SU-DHL-6 (cell line): ENCODE measurements around the gene EML4.
A peak's percentile ranks its signal among the peaks of the same experiment; 100 is the strongest.
"Not testable (repeated sequence)": the region's sequence is repeated elsewhere in the genome, so short reads cannot be mapped to it uniquely, and the experiment has no call there.

ENCODE experiments used
- H2AFZ ChIP-seq: fragments of 200-600 bp; sonication (generic); 2 replicates; pipeline ENCODE4 v1.6.1; 2014; ENCODE audit warnings: low read depth, mild to moderate bottlenecking, moderate library complexity, mixed read lengths, antibody characterized with exemption, low read length; ENCODE audit not compliant: severe bottlenecking
- H3F3A ChIP-seq: fragments of 200-600 bp; shearing (Covaris generic); 2 replicates; pipeline ENCODE4 v1.6.0; 2016; ENCODE audit warnings: antibody characterized with exemption, mild to moderate bottlenecking; ENCODE audit not compliant: insufficient read depth
- H3K27ac ChIP-seq: fragments of 200-600 bp; sonication (generic); 2 replicates; pipeline ENCODE4 v1.5.1; 2016; ENCODE audit warnings: low read depth, mild to moderate bottlenecking, low read length, moderate library complexity, mixed read lengths
- H3K27me3 ChIP-seq: fragments of 200-600 bp; sonication (generic), shearing (Covaris generic); 2 replicates; pipeline ENCODE4 v1.6.0; 2014; ENCODE audit warnings: mild to moderate bottlenecking, low read length
- H3K36me3 ChIP-seq: fragments of 200-600 bp; sonication (generic); 2 replicates; pipeline ENCODE4 v1.6.1; 2014; ENCODE audit warnings: mild to moderate bottlenecking, low read length, mixed read lengths
- H3K4me2 ChIP-seq: fragments of 300-600, 200-600 bp; shearing (Covaris generic), sonication (generic); 2 replicates; pipeline ENCODE4 v1.6.0; 2014; ENCODE audit warnings: low read length, low read depth, mild to moderate bottlenecking; ENCODE audit not compliant: poor library complexity, severe bottlenecking
- H3K4me3 ChIP-seq: fragments of 200-600 bp; sonication (generic); 2 replicates; pipeline ENCODE4 v1.5.1; 2014; ENCODE audit warnings: antibody characterized with exemption, low read length, mild to moderate bottlenecking, mixed read lengths; ENCODE audit not compliant: insufficient read depth, poor library complexity, severe bottlenecking
- H3K79me2 ChIP-seq: fragments of 200-600 bp; sonication (generic); 2 replicates; pipeline ENCODE4 v1.6.1; 2014; ENCODE audit warnings: mild to moderate bottlenecking, low read length, moderate library complexity; ENCODE audit not compliant: insufficient read depth
- H3K9ac ChIP-seq: fragments of 200-600 bp; sonication (generic); 2 replicates; pipeline ENCODE4 v1.7.0; 2014; ENCODE audit warnings: mild to moderate bottlenecking, low read length
- H3K9me2 ChIP-seq: fragments of 200-600 bp; sonication (generic); replicated peaks from 2 replicates; pipeline ENCODE4 v1.6.1; 2014; ENCODE audit warnings: low read length; ENCODE audit not compliant: insufficient read depth
- H3K9me3 ChIP-seq: fragments of 200-600 bp; sonication (generic); 2 replicates; pipeline ENCODE4 v1.6.1; 2014; ENCODE audit warnings: low read length, mixed read lengths; ENCODE audit not compliant: insufficient read depth
- H4K20me1 ChIP-seq: fragments of 200-600 bp; sonication (generic); 2 replicates; pipeline ENCODE4 v1.6.1; 2014; ENCODE audit warnings: low read depth, mild to moderate bottlenecking, antibody characterized with exemption, low read length, moderate library complexity, mixed read lengths
- CTCF ChIP-seq: fragments of 200-600 bp; sonication (generic); IDR thresholded peaks from one replicate; pipeline ENCODE4 v1.5.1; 2017; ENCODE audit warnings: antibody characterized with exemption, mild to moderate bottlenecking, low read length, moderate library complexity; ENCODE audit not compliant: insufficient read depth, poor library complexity, severe bottlenecking
- EZH2phosphoT487 ChIP-seq: fragments of 200-600 bp; sonication (generic), shearing (Covaris generic); conservative IDR thresholded peaks from 2 replicates; pipeline ENCODE4 v1.6.1; 2018; ENCODE audit warnings: mild to moderate bottlenecking, antibody characterized with exemption, low read length, moderate library complexity, mixed read lengths

EML4 gene

DNA sequence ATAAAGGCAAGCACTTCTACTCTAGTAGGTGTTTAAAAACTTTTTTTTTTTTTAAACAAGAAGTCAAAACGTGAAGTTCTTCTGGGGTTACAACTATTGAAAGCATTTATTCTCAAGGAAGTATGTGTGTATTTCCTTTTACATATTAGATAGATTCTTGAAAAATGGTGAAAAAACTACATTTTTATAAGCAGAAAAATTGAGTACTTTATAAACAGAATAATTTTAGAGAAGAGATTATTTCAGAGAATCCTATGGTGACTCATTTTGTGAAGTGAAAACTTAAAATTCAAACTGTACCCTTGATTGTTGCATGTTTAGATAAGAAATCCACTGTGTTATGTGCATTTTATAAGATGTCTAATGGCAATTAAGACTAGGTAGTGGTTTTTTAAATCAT lies 2.9 kb downstream of the EML4 start:
- Histone ChIP-seq H3K9ac (no peak overlapping the region), H3K36me3 (peaks cover 9% of the 10 kb centered on the region; the same call in 1 of the 2 replicates), H3K9me3 (no peaks in the 10 kb centered on the region), H4K20me1 (peaks cover 14% of the 10 kb centered on the region), H3K27me3 (no peaks in the 10 kb centered on the region), H3K4me3 (no peak overlapping the region), H3K27ac (no peak overlapping the region), H3K9me2 (no peaks in the 10 kb centered on the region), H3F3A (no peaks in the 10 kb centered on the region; the same call in 1 of the 2 replicates), H3K4me2 (peak overlapping the region; percentile 86), H2AFZ (no peak overlapping the region), H3K79me2 (peaks cover 60% of the 10 kb centered on the region)
- TF ChIP-seq CTCF (no peak), EZH2phosphoT487 (no peak)

- Histone ChIP-seq H3K36me3 (peaks cover 9% of the 10 kb centered on the region; the same call in 1 of the 2 replicates), H3K27me3 (no peaks in the 10 kb centered on the region), H3K27ac (no peak overlapping the region), H3K4me3 (no peak overlapping the region), H3K9me2 (no peaks in the 10 kb centered on the region), H3K79me2 (peaks cover 66% of the 10 kb centered on the region), H3K9me3 (no peaks in the 10 kb centered on the region), H3K9ac (no peak overlapping the region), H3K4me2 (peak overlapping the region; percentile 86), H2AFZ (no peak overlapping the region), H3F3A (no peaks in the 10 kb centered on the region; the same call in 1 of the 2 replicates), H4K20me1 (peaks cover 17% of the 10 kb centered on the region)
- TF ChIP-seq EZH2phosphoT487 (no peak), CTCF (no peak)
Observed at GRCh38 chr2:42172566-42172965, 3.4 kb downstream of the EML4 start.

DNA sequence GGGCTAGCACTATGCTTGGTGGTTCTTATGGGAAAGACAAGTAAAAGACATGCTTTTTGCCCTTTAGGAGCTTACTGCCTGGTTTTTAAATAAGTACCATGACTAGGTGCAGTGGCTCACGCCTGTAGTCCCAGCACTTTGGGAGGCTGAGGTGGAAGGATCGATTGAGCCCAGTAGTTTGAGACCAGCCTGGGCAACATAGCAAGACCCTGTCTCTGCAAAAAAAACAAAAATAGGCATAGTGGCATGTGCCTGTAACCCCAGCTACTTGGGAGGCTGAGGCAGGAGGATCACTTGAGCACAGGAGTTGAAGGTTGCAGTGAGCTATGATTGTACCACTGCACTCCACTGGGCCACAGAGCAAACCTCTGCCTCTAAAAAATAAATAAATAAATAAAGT lies 4.3 kb downstream of the EML4 start:
- not testable (repeated sequence) for H3K27ac ChIP-seq, H2AFZ ChIP-seq, H3K27me3 ChIP-seq, H3K9ac ChIP-seq, H3K4me3 ChIP-seq, H3K4me2 ChIP-seq, H3K36me3 ChIP-seq, H3K9me3 ChIP-seq, H3K9me2 ChIP-seq, H3F3A ChIP-seq
- Histone ChIP-seq H3K79me2 (peaks cover 74% of the 10 kb centered on the region), H4K20me1 (peaks cover 22% of the 10 kb centered on the region)

- peaks cover 5% of the 10 kb centered on the region; the same call in 1 of the 2 replicates for H3K36me3 ChIP-seq
- no peak overlapping the region for H2AFZ ChIP-seq
- H3K27me3 ChIP-seq: no peaks in the 10 kb centered on the region
- peaks cover 20% of the 10 kb centered on the region for H4K20me1 ChIP-seq
- peaks cover 73% of the 10 kb centered on the region for H3K79me2 ChIP-seq
- TF ChIP-seq EZH2phosphoT487 (no peak), CTCF (no peak)
- no peaks in the 10 kb centered on the region for H3K9me3 ChIP-seq
- no peaks in the 10 kb centered on the region for H3F3A ChIP-seq
- H3K4me3 ChIP-seq: no peak overlapping the region
- no peak overlapping the region for H3K27ac ChIP-seq
- H3K9ac ChIP-seq: no peak overlapping the region
- no peak overlapping the region for H3K4me2 ChIP-seq
- H3K9me2 ChIP-seq: no peaks in the 10 kb centered on the region
Observed at GRCh38 chr2:42176992-42177738, 8.0 kb downstream of the EML4 start.
